CD4-positive, alpha-beta T cell treated with Interleukin-21 for 1 hour (primary cell): ENCODE measurements around the gene RBM3.
"Not testable (repeated sequence)": the region's sequence is repeated elsewhere in the genome, so short reads cannot be mapped to it uniquely, and the experiment has no call there.

Source experiments
- DNase-seq: peaks from one replicate; pipeline ENCODE4 v3.0.0-alpha.2; 2020

Gene RBM3

DNA sequence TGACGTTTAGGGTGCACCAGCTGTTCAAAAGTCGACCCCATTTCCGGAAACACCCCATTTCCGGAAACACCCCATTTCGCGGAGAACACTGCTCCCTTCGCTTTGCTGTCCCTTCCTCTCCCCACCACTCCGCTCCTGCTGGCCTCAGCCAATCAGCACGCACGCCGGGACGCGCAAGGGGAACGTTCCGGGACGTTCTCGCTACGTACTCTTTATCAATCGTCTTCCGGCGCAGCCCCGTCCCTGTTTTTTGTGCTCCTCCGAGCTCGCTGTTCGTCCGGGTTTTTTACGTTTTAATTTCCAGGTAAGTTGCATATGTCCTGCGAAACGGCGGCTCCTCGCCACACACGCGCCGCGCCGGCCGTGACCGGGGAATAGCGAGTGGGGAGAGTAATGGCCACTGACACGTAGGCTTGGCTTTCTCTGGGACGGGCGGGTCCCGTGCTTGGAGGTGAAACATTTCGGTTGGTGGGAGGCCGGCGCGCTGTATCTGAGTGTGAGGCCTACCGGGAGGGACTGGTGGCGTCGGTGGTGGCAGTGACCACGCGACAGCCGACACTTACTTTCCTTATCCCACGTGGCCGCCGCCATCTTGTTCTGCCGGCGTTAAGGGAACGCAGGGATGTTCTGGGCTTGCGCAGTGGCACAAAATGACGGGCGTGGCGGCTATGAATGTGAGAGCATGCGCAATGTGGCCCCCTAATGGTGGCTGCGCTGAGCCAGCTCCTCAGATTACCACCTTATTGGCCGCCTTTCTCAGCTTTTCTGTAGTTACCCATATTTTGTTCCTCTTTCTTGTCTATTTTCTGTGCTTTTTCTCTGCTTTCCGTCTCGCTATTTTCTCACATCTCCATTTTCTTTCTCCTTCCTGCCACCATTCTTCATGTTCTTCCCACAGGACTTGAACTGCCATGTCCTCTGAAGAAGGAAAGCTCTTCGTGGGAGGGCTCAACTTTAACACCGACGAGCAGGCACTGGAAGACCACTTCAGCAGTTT lies at the start of gene RBM3:
TSS of gene RBM3 (plus strand) at position 215 of the 997 bp plus-strand sequence. CDS start at position 912, 697 bp downstream.
- DNase-seq, result peak; percentile 96

DNA sequence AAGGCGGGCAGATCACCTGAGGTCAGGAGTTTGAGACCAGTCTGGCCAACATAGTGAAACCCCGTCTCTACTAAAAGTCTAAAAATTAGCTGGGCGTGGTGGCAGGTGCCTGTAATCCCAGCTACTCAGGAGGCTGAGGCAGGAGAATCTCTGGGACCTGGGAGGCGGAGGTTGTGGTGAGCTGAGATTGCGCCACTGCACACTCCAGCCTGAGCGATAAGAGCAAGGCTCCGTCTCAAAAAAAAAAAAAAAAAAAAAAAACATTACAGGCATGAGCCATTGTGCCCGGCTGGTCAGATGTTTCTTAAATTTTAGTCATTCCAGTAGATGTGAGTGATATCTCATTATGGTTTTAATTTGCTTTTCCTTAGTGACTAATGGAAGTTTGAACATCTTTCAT lies 48.4 kb upstream of the RBM3 start:
- DNase-seq, result not testable (repeated sequence)

DNA sequence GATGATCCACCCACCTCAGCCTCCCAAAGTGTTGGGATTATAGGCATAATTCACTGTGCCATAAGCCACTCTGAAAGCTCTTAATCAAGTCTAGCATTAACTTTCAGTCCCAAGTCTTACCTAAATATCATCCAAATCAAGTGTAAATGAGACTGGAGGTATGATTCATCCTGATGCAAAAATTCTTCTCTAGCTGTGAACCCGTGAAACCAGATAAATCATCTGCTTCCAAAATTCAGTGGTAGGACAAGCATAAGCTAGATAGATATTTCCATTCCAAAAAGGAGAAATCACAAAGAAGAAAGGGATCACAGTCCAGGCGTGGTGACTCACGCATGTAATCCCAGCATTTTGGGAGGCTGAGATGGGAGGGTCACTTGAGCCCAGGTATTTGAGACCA lies 43.5 kb upstream of the RBM3 start:
- DNase-seq, result no peak

DNA sequence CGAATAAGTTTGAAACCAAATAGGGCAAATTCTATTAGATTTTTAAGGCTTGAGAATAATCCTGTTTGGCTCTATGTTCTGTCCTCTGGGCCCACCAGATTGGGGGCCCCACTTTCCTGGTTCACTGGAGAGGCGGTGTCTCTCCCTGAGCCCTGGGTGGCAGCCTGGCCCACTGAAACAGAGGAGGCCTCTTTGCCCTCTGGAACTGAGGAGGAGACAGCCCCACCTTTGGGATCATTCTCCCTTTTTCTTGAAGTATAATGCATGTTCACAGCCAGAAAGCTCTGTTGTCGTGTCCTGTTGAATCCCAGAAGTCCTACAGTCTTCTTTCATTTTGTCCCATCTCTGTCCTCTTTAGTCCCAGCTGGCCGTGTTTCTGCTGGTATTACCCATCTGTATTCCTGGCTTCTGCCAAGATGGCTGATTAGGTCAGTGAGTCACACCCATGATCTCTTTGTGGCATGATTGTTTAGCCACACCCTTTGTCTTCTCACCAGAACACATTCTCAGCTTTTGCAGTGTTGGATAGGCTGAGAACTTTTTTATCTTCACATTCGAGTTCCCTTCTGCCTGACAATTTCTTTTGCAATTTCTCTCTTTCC lies 42.8 kb upstream of the RBM3 start:
- peak; percentile 46 for DNase-seq

DNA sequence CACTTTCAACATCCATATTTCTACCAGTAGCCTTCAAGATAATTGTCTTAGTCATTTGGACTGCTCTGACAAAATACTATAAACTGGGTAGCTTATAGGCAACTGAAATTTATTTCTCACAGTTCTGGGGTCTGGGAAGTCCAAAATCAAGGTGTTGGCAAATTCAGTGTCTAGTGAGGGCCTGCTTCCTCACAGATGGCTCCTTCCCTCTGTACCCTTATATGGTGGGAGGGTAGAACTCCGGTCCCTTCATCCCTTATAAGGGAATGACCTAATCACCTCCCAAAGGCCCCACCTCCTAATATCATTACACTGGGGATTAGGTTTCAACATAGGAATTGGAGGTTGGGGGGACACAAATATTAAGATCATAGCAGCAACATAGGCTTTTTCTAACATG lies 42.1 kb upstream of the RBM3 start:
- DNase-seq, result no peak

DNA sequence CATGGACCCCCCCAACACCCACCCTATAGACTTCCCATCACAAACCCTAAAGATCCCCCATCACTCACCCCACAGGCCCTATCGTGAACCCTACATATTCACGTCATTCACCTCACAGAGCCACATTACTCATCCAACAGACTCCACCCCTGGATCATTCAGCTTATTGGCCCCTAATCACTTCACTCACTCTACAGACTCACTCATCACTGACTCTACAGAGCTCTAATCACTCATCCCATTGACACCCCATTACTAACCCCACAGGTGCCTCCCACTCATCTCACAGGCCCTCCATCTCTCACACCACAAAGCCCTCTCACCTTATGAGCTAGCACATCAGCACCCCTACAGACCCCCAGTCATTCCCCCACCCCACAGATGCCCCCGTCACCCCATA lies 41.1 kb upstream of the RBM3 start:
- no peak for DNase-seq

DNA sequence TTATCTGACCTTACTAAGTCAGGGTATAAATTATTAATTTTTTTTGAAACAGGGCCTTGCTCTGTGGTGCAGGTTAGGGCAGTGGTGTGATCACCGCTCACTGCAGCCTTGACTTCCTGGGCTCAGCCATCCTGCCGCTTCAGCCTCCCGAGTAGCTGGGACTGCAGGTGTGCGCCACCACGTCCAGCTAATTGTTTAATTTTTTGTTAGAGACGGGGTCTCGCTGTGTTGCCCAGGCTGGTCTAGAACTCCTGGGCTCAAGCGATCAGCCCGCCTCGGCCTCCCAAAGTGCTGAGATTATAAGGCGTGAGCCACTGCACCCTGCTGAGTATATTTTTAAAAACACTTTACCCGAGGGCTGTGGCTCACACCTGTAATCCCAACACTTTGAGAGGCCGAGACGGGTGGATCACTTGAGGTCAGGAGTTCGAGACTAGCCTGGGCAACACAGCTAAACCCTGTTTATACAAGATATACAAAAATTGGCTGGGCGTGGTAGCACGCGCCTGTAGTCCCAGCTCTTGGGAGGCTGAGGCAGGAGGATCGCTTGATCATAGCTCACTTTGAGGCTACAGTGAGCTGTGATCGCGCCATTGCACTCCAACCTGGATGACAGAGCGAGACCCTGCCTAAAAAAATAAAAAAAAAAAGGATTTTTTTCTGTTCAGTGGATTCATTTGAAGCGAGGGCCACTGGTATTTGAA lies 35.5 kb upstream of the RBM3 start:
- DNase-seq, result no peak

DNA sequence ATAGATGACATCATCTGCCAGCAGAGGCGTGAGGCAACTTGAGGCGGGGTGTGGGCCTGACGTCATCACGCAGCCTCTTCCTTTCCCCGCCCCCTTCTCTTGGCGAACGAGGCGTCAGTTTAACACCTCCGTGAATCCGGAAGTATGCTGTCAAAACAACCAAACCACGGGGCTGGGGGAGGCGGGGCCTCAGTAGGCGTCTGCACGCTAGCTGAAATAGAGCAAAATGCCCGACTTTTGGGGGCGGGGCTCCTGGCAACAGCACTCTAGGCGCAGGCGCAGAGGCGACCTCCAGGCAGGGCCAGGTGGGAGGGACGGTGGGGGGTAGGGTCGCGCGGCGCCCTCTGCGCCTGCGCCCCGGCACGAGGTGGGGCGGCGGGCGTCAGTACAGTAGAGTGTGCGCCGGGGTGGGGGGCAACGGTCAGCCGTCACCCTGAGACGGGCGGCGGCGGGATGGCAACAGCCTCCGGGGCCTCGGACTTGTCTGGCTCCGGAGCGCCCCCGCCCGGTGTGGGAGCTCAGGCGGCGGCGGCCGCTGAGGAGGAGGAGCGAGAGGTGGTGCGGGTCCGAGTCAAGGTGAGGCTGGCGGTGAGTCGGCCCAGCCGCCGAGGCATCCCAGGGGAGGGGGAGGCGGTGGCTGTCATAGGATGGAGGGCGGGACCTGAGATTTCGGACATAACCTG lies 34.8 kb upstream of the RBM3 start, which contains the start of gene TBC1D25:
TSS of gene TBC1D25 (plus strand) at position 370 of the 683 bp plus-strand sequence. CDS start at position 454, 84 bp downstream.
- peak; percentile 98 for DNase-seq

DNA sequence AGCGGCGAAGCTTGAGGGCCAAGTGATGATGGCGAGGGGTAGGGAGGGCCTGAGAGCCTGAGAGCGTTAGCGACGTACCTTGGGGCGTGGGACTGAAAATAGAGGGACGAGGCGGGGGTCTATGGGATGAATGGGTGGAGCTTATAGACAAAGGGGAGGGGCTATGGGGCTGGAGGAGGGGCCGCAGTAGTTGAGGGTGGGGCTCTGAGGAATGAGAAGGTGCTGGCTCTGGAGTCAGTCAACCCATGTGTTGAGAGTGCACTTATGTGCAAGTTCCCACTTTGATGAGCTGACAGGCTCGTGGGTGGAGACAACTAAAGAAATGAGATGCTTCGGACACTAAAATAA lies 34.3 kb upstream of the RBM3 start:
- DNase-seq, result peak; percentile 75

DNA sequence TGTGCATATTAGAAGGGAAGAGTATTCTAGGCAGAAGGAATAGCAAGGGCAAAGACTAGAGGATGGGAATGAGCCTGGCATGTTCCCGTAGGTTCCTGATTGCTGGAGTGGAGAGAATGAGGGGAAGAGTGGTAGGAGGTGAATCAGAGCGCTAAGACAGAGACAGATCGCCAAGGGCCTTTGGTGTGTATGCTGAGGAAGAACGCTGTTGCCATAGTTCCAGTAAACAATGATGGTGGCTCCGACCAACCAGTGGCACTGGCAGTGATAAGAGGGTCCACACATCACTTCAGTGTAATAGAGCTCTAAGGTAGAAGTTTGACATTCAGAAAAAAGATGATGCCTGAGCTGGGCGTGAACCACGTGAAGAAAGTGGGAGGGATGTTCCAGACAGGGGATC lies 33.8 kb upstream of the RBM3 start:
- peak; percentile 22 for DNase-seq

DNA sequence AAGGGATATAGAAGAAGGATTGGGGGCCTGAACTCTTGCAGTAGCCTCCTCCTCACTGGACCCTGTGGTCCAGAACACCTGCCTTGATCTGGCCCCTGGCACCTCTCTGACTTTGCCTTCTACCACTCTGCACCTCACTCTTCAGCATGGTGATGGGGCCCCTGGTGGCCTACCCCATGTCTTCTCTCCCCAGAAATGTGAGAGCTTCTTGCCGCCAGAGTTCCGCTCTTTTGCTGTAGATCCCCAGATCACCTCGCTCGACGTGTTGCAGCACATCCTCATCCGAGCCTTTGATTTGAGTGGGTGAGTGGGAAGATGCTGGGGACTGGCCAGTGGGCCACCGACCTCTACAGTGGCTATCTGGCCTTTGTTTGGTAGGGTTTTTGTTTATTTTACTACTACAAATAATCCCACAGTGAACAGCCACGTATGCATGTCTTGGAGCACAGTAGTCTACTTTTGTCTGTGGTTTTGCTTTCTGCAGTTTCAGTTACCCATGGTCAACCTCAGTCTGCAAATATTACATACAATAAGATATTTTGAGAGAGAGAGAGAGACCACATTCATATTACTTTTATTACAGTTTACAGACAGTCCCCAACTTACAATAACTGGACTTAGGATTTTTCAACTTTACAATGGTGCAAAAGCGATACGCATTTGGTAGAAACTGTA lies 33.0 kb upstream of the RBM3 start:
- DNase-seq, result no peak

DNA sequence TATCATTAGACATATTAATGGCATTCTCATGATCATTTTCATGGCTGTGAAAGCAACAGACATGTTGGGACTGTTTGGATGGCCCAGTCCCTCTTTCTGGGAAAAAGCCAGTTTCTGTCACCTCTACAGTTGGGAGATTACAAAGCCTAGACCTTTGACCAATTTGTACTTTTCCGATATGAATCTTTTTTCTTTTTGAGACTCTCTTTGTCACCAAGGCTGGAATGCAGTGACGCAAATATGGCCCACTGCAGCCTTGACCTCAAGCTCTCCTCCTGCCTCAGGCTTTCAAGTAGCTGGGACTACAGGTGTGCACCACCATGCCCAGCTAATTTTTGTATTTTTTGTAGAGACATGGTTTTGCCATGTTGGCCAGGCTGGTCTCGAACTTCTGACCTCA lies 25.4 kb upstream of the RBM3 start:
- no peak for DNase-seq

DNA sequence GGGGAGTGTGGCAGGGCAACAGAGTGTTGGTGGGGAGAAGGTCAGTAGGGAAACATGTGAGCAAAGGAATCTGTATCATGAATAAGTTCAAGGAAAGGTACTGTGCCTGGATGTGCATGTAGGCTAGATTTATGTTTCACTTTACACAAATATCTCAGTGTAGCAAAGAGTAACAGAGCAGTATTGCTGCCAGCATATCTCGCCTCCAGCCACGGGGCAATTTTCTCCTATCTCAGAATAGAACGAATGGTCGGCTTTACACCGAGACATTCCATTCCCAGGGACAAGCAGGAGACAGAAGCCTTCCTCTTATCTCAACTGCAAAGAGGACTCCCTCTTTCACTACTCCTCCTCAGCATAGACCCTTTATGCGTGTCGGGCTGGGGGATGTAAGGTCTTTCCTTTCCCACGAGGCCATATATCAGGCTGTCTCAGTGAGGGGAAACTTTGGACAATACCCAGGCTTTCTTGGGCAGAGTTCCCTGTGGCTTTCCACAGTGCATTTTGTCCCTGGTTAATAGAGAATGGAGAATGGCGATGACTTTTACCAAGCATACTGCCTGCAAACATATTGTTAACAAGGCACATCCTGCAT lies 18.5 kb upstream of the RBM3 start:
- not testable (repeated sequence) for DNase-seq

DNA sequence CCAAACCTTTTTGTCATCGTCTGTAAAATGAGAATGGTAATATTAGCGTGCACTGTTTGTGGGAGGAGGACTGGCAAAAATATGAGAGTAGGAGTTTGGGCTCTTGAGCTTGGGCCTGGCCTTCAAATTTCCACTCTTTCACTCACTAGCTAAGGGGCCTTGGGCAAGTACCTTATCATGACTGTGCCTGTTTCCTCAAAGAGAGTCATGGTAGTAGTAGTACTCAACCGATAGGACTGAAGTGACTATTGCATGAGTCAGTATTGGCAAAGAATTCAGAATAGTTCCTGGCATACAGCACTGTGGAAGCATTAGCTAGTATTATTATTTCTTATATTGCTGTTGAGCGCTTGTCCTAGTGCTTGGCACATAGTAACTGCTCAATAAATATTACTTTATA lies 16.0 kb upstream of the RBM3 start:
- DNase-seq, result no peak

DNA sequence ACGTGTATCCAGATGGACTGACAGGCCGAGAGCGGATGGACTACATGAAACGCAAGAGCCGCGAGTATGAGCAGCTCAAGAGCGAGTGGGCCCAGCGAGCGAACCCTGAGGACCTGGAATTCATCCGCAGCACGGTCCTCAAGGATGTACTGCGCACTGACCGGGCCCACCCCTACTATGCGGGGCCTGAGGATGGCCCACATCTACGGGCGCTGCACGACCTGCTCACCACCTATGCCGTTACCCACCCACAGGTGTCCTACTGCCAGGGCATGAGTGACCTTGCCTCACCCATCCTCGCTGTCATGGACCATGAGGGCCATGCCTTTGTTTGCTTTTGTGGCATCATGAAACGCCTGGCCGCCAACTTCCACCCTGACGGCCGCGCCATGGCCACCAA lies 14.6 kb upstream of the RBM3 start:
- no peak for DNase-seq

DNA sequence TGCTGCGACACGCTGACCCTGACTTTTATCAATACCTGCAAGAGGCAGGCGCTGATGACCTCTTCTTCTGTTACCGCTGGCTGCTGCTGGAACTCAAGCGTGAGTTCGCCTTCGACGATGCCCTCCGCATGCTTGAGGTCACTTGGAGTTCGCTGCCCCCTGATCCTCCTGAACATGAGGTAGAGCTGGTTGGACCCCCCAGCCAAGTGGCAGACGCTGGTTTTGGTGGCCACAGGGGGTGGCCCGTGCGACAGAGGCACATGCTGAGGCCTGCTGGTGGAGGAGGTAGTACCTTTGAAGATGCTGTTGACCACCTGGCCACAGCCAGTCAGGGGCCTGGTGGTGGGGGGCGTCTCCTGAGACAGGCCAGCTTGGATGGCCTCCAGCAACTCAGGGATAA lies 14.2 kb upstream of the RBM3 start:
- no peak for DNase-seq

DNA sequence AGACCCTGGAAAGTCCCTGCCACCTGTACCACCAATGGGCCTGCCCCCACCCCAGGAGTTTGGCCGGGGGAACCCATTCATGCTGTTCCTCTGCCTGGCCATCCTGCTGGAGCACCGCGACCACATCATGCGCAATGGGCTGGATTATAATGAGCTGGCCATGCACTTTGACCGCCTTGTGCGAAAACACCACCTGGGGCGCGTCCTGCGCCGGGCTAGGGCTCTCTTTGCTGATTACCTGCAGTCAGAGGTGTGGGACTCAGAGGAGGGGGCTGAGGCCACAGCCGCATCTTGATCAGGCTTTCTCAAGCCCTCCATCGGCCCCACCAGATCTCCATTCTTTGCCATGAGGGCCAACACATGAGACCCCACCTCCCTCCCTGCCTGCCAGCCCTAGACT lies 13.6 kb upstream of the RBM3 start:
- no peak for DNase-seq

DNA sequence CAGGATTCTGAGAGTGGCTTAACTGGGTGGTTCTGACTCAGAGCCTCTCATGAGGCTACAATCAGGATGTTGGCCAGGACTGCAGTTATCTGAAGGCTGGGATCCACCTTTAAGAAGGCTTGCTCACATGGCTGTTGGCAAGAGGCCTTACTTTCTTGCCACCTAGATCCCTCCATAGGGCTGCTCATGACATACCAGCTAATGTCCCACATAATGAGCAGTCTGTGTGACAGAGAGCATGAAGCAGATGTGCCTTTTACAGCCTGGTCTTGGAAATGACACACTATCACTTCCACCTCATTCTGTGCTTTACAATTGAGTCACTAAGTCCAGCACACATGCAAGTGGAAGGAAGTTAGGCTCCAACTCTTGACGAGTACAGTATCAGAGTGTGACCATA lies 4.3 kb upstream of the RBM3 start:
- no peak for DNase-seq

DNA sequence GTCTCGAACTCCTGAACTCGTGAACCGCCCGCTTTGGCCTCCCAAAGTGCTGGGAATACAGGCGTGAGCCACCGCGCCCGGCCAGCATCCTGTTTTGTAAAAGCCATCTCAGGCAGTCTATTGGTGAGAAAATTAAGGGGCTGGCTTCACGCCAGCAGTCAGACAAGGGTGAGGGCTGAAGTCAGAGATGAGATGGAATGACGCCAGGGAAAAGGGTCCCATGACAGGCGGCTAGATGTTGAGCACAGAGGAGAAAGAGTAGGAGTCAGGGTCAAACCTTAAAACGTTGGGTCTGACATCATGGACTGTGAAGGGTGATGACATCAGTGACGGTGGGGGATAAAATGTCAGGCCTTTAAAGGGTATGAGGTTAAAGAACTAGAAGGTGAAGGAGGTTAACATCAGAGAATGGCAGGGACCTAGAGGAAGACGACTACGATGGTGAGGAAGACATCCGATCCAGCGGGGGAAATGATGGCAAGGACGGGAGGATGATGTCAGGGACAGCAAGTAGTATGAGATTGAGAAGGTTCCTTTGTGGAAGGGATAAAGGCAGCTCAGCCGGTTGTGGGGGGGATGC lies 504 bp upstream of the RBM3 start:
- no peak for DNase-seq

DNA sequence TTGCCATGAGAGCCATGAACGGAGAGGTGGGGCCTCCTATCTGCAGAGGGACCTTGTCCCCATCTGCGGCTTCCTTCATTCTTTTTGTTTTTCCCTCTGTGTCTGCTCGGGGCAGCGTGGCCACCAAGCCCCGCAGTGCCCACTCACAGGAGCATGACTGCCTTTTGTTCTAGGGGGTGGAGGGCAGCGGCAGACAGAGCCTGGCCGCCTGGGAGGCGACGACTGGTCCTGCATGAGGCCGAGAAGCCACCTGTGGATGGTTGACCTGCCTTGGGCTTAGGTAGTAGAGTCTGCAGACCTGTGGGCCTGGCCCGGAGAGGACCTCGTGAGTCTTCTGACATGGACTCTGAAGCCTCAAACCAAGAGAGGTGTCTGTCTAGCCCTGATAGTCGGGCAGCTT lies 1.4 kb downstream of the RBM3 start:
- DNase-seq, result no peak

DNA sequence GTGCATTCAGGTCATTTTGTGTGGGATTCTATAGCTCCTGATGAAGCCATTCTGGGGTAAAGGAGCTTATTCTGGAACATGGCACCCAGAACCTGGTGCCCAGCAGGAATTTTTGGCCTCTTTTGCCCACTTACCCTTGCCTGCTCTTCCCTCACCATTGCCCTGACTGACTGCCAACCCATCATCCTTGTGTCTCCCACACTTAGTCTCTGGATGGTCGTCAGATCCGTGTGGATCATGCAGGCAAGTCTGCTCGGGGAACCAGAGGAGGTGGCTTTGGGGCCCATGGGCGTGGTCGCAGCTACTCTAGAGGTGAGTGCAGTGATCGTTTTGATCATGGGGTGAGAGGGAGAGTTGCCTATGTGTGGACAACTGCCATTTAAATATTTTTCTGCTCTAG lies 1.8 kb downstream of the RBM3 start:
- no peak for DNase-seq

DNA sequence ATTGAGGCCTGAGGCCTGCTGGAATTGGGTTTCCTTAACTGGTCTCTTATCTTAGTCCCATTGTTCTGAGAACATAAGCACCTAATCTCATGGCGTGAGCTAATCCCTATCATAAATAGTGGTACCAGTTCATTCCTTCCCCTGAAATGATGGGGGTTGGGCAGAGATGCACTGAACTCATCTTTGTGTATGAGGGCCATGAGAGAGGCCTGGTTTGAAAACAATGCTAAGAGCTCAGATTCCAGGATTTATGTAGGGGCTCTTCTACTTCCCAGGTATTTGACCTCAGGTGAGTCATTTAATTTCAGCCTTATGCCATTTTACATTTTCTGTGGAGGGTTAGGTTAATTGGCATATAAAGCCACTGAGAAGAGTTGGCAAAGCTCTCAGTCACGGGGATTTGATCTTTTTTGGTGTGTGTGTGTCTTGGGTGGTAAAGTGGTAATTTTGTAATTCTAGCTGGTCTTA lies 4.4 kb downstream of the RBM3 start:
- no peak for DNase-seq
